AG09319 (cell line): ENCODE results near the gene BRIP1.

Source experiments
- DNase-seq: peaks from one replicate; pipeline ENCODE4 v3.0.0-alpha.2; 2010; ENCODE audit warnings: low read depth; ENCODE audit errors: extremely low read depth
- CTCF ChIP-seq: IDR thresholded peaks from 2 replicates; pipeline ENCODE4 v1.5.1; 2011; ENCODE audit warnings: low read depth, mild to moderate bottlenecking, inconsistent platforms, low read length, moderate library complexity

The BRIP1 gene

GRCh38 chr17:61663310-61663709 is 200.0 kb downstream of the BRIP1 start:
- no peak for TF ChIP-seq CTCF
- no peak for DNase-seq

DNA sequence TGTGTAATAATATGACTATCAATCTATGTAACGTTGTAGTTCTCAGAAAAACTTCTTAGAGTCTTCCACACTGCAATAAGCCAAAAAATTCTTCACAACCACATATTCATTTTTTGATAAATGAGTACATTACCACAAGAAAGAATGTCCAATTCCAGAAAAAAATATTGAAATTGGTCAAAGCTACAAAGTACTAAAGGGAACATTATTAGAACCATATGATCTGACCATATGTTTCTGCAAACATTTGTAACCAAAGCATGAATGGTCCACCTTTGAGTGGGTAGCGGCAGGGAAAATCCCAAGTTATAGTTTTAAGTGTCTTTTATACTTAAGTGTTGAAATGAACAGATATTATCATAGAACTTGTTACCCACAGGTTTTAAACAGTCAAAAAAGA is 200.6 kb downstream of the BRIP1 start:
- TF ChIP-seq CTCF, result no peak
- peak; percentile 7 for DNase-seq

DNA sequence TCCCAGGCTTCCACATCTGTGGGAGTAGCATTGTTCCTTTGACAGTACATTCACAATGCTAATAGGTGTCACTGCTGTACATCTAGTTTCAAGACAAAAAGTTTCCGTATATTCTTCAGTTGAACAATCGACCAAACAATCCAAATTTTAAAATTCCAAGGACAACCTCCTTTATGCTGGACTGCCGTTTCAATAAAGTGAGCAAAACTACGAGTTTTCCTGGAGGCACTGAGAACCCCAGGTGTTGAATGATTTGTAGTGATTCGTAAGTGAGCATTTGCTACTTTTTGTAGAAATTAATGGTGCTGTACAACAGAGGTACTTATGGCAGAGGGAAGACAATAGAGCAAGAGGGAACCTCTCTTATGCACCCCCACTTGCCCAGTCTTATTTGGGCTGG is 201.1 kb downstream of the BRIP1 start:
- TF ChIP-seq CTCF, result no peak
- no peak for DNase-seq

DNA sequence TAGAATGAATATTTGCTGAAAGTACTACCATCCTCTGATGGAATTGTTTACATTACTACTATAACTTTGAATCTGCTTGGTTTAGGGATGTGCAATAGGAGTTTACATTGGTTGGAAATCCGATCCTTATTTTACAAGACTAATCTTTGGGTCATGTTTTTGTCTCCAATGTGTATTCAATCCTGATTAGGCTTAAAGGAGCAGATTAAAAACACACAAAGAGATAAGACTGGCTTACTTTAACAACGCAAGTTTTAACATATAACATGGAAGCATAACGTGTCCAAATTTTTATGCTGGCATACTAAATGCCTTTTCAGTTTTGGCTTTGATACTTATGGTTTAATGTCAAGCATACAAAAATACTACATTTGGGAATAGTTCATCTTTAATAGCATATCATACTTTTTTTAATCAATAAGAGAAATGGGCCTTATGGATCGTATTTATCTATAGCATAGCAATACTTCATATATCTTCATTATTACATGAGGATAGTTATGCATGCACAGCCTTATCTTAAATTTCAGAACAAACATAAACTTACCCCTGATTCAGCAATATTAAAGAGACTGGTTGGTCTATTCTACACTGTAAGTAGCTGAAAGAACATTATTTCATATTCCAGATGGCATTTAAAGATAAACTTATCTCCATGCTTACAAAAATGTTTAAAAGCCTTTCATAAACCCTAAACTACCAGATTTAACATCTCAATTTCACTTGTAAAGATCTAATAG is 202.4 kb downstream of the BRIP1 start:
- no peak for DNase-seq
- TF ChIP-seq CTCF, result no peak

DNA sequence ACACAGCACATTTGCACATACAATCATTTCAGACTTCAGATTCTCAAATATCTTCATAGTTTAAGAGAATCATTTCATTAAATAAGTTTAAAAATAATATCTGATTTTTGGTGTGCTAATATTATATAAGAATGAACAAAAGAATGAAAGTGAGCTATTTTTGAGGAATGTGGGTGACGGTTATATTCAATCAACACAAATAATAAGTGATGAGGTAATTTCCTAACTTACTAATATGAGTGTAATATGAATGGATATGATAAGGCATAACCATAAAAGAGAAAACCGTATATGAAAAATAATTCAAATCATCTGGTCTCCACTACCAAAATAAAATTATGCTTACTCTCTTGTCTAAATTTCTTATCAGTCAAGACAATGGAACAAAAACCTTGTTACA is 203.9 kb downstream of the BRIP1 start:
- no peak for DNase-seq
- TF ChIP-seq CTCF, result no peak

GRCh38 chr17:61658183-61658582 is 205.1 kb downstream of the BRIP1 start:
- DNase-seq, result peak; percentile 8
- TF ChIP-seq CTCF, result no peak

DNA sequence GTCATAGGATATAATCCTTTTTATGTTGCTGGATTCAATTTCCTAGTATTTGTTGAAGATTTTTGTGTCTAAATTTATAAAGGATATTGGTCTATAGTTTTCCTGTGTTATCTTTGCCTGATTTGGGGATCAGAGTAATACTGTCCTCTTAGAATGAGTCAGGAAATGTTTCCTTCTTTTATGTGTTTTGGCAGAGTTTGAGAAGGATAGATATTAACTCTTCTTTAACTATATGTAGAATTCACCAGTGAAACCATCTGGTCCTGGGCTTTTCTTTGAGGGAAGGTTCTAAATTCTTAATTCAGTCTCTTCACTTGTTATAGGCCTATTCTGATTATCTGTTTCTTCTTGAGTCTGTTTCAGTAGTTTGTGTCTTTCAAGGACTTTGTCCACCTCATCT is 206.0 kb downstream of the BRIP1 start:
- DNase-seq, result no peak
- TF ChIP-seq CTCF, result no peak
